ENCODE measurements around the gene CTDSP2. TPM values are rescaled to one million over a fixed set of nuclear protein-coding genes. Genes with fewer than 3 reads are reported as not detected.

Gene CTDSP2
- total and polyA plus RNA-seq, 2 of the 8 experiments (the other 6 are each of a cell fraction or from before 2014, with no cell fraction given) = 71.3 to 91.7 TPM

GRCh38 chr12:57781801-57782200, 64.7 kb downstream of the CTDSP2 start (continued):
- TF ChIP-seq CHD7 (IDR thresholded peaks at IDR 0.05; ENCODE audit: insufficient replicate concordance, low read length) (no peak), TCF12 (IDR thresholded peaks at IDR 0.05; ENCODE audit: low read depth, low read length) (no peak), RAD21 (IDR thresholded peaks at IDR 0.05 in 1 of 2, conservative IDR thresholded peaks at IDR 0.05 in 1 of 2; ENCODE audit: low read depth in 2 of 2, low read length in 2 of 2) (no peak), SUZ12 (IDR thresholded peaks at IDR 0.05; ENCODE audit: low read length) (no peak), NRF1 (IDR thresholded peaks at IDR 0.05; ENCODE audit: low read depth, low read length) (no peak), TBP (IDR thresholded peaks at IDR 0.05; ENCODE audit: low read depth, low read length) (no peak), CHD1 (IDR thresholded peaks at IDR 0.05; ENCODE audit: low read depth, low read length) (no peak)

All from H1 (cell line).